ENCODE data around the gene C4orf51. TPM values are rescaled to one million over a fixed set of nuclear protein-coding genes. Genes with fewer than 3 reads are reported as not detected.

Gene C4orf51
- total RNA-seq, 1 experiment from 2014 or later, result 15.4 TPM

- TF ChIP-seq MXD4 (CRISPR knock-in tag; IDR thresholded peaks at IDR 0.05; ENCODE audit: borderline replicate concordance) (no peak), PRDM15 (CRISPR knock-in tag; IDR thresholded peaks at IDR 0.05) (no peak), ATF6 (CRISPR knock-in tag; IDR thresholded peaks at IDR 0.05) (no peak), ATF2 (CRISPR knock-in tag; IDR thresholded peaks at IDR 0.05; ENCODE audit: borderline replicate concordance, low read depth) (no peak), ZSCAN18 (CRISPR knock-in tag; IDR thresholded peaks at IDR 0.05) (no peak), ERG (CRISPR knock-in tag; IDR thresholded peaks at IDR 0.05) (no peak)
Measured at GRCh38 chr4:145775406-145775805, 95.5 kb downstream of the C4orf51 start (continued).

GRCh38 chr4:145776208-145776607, 96.3 kb downstream of the C4orf51 start:
- ATAC-seq (no peak), DNase-seq (ENCODE audit: low spot score) (no peak)
- H3K4me3 Mint-ChIP-seq, result no peak overlapping the region
- TF ChIP-seq RELA (CRISPR knock-in tag; IDR thresholded peaks at IDR 0.05; ENCODE audit: borderline replicate concordance), result no peak
- no peak for TF ChIP-seq SOX15 (CRISPR knock-in tag; IDR thresholded peaks at IDR 0.05)
- no peak for TF ChIP-seq CREM (CRISPR knock-in tag; IDR thresholded peaks at IDR 0.05)
- no peak for TF ChIP-seq ELF4 (CRISPR knock-in tag; IDR thresholded peaks at IDR 0.05; ENCODE audit: low read depth)
- no peak for TF ChIP-seq NFATC4 (CRISPR knock-in tag; IDR thresholded peaks at IDR 0.05)
- no peak for TF ChIP-seq E2F5 (CRISPR knock-in tag; IDR thresholded peaks at IDR 0.05)
- no peak for TF ChIP-seq E2F1 (CRISPR knock-in tag; IDR thresholded peaks at IDR 0.05)
- no peak for TF ChIP-seq FOXP1 (CRISPR knock-in tag; IDR thresholded peaks at IDR 0.05; ENCODE audit: borderline replicate concordance)
- TF ChIP-seq JAZF1 (CRISPR knock-in tag; IDR thresholded peaks at IDR 0.05), result no peak
- TF ChIP-seq ZNF416 (CRISPR knock-in tag; IDR thresholded peaks at IDR 0.05), result no peak
- TF ChIP-seq FOXJ3 (CRISPR knock-in tag; IDR thresholded peaks at IDR 0.05; ENCODE audit: borderline replicate concordance), result no peak
- no peak for TF ChIP-seq USF2 (CRISPR knock-in tag; IDR thresholded peaks at IDR 0.05)
- no peak for TF ChIP-seq USF1 (CRISPR knock-in tag; IDR thresholded peaks at IDR 0.05)
- TF ChIP-seq ATF6 (CRISPR knock-in tag; IDR thresholded peaks at IDR 0.05), result no peak
- H3K27ac Mint-ChIP-seq, result peak overlapping the region; percentile 38; the same call in 1 of the 2 replicates
- no peaks in the 10 kb centered on the region for H3K27me3 Mint-ChIP-seq (ENCODE audit: low read depth)
- ChIA-PET POLR2A (no interaction called here), CTCF (no interaction called here)
- no peaks in the 10 kb centered on the region for H3K9me3 Mint-ChIP-seq
- H3K4me1 Mint-ChIP-seq, result peaks cover 39% of the 10 kb centered on the region
- peaks cover 50% of the 10 kb centered on the region for H3K36me3 Mint-ChIP-seq
